IPS DF 19.7 (cell line): Measurements from ENCODE around the gene EXPH5.
"Not testable (repeated sequence)": the region's sequence is repeated elsewhere in the genome, so short reads cannot be mapped to it uniquely, and the experiment has no call there.

ENCODE experiments used
- DNase-seq: peaks from one replicate; pipeline ENCODE4 v3.0.0-alpha.2; 2013; ENCODE audit warnings: low read depth, low spot score

The EXPH5 gene

DNA sequence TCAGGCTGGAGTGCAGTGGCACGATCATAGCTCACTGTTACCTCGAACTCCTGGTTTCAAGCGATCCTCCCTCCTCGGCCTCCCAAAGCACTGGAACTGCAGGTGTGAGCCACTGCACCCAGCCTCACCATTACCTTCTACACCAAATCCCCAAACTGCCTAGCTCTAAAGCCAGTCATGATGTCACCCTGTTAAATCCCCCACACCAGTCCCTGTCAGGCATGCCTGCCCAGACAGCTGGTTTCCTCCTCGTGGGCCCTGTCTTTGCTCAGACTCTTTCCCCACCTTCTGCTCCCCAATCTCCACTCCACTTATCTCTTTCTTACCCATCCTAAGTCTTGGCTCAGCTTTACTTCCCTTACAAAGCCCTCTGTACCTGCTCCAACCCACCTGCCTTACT, 12.5 kb upstream of the EXPH5 start:
- no peak for DNase-seq

DNA sequence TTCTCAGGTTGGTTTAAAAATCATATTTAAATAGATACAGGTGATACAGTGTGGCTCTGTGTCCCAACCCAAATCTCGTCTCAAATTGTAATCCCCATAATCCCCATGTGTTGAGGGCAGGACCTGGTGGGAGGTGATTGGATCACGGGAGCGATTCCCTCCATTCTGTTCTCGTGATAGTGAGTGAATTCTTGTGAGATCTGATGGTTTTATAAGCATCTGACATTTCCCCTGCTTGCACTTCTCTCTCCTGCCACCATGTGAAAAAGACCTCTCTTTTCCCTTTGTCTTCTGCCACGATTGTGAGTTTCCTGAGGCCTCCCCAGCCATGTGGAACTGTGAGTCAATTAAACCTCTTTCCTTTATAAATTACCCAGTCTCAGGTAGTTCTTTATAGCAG, 9.2 kb upstream of the EXPH5 start:
- not testable (repeated sequence) for DNase-seq

DNA sequence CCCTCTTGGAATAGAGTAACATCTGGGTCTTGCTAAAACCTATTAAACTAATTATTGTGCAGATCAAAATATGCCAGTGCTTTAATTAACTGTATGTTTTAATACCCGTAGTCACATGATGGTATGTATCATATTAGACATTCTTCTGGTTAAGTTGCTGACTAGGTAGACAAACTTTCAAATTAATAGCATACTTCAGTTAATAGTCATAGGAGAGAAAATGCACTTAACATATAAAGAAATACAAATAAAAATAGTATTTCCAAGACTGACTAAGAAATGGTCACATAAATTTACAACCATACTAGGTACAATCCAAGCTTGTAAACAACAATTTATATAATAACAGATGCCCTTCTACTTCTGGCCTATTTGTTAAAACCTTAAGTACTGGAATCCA, 7.6 kb upstream of the EXPH5 start:
- no peak for DNase-seq

DNA sequence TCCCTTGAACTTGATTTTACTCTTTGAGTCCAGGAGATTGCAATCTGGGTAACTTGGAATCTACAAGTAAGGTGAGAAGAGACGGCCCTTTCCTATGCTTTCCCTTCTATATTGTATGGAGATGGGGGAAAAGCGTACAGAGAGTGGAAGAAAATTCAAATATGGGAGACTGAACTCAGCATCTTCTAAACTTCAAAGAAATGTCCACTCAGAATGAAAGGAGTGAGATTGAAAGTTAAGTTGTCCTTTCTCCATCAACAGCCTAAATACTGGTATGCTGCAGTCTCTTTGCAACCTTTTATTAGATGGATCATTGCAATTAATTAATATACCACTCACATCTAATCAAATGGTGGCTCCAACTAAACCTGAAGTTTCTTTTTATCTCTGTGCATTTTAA, 6.4 kb upstream of the EXPH5 start:
- DNase-seq = no peak

DNA sequence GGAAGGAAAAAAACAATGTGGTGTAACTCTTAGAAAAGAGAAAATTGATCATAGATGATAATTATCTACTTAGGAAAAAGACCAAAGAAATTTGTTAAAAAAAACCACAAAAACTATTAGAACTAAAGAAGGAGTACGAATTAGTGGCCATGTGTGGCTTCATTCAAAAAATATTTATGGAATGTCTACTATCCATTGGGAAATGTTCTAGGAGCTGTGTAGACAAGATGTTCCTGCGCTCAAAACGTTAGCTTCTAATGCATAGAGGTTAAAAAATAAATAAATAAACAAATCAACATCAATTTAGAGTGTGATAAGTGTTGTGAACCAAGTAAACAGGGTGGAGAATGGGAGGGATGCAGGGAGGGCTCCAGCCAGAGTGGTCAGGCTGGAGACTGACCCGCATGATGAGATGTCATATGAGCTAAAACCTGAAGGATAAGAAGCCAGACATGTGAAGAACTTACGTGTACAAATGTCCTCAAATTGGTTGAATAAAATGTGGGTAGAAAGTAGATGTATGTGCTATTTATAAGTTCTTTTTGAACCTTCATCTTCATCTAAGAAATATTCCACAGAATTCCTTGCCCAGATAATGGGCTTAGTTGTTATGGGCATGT, 4.3 kb upstream of the EXPH5 start:
- DNase-seq = no peak

DNA sequence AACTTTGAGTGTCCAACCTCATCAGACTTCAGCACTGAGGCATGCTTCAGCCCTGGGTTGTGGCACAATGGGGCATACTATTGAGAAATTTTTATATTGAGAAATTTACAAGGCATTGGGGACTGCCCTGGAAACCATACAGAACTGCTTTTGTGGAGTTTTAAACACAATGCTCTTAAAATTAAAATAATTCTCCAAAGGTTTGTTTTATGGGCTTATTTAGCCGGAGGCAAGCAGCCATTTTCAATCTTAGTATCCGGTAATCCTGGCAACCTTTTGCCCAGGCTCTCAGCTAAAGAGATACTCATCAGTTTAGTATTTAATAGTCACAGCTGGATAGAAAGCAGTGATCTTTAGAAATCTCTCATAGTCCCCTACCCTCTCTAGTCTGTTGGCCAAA, 3.1 kb upstream of the EXPH5 start:
- no peak for DNase-seq

DNA sequence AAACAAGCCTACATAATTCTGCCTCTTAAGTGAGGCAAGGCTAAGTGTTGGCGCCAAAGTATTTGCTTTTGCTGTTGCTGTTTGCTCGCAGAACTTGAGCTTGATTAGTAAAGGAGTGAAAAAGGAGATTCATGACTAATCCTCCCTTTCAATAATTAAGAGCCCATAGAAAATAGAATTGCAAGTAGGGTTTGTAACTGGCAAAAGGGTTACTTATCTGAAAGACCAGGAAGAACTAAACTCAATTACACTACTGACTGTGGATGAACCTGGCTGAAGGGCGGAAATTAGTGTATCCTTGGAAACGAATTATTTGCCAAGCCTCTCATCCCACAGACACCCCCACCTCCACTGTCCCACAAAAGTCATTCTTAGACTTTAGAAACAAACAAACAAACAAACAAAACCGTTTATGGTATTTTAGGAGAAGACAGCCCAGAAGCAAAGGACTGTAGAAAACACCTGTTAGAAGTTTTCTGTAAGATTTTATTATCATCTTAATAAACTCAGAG, 411 bp upstream of the EXPH5 start:
- no peak for DNase-seq

DNA sequence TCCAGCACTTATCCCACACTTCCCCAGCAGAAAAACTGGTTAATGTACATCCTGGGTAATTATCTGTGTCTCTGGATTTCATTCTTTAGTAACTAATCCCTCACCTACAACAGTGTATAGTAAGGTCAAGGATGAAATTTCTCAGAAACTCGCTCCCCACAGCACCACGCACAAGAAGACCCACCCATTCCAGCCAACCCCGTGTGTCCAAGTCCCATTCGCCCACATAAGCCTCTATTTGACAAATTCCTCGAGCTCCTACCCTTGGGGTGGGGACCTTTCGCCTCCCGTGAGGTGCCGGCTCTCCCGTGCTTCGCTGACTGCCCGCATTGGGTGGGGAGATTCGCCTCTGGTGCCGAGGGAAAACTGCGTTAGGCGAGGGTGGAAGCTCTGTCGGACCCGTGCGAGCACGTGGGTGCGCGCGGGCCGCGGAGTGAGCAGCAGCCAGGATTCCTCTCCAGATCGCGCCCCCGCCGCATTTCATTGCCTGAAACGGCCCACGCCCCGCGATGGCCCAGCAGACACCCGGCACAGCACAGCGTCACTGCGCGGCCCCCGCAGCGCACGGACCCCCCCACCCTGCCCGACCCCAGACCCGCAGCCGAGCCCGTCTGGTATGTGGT, 866 bp downstream of the EXPH5 start:
- no peak for DNase-seq

DNA sequence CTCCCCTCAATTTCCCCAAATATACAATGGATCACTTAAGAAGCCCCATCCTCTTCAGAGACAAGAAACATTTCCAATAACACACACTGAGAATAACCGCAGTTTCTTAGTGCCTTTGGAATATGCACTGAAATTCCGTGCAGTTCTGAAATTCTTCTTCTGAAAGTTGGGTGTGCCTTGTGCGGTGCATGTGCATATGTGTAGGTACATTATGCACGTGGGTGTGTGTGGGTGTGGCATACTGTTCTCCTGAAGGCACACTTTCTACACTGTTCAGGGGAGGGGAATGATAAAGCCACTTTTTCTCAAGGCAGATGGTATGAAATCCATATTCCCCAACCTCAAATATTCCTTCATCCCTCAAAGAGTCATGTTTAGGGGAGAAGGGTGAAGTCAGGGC, 1.7 kb downstream of the EXPH5 start:
- no peak for DNase-seq

DNA sequence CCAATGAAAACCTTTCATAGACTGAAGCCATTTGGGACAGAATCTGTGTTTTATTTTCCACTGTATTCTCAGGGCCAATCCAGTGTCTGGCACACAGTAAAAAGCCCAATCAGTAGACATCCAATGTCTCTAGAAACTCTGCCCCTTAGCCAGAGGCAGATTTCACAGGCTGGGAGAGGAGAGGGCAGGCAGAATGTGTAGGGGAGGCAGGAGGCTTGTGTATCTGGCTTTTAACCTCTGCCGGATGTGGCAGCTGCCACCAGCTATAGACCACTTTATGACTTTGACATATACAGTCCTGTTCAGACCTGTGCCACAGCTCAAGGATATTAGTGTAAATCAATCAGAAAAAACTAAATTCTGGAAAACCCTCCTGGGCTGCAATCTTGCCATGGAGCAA, 4.4 kb downstream of the EXPH5 start:
- DNase-seq = no peak

DNA sequence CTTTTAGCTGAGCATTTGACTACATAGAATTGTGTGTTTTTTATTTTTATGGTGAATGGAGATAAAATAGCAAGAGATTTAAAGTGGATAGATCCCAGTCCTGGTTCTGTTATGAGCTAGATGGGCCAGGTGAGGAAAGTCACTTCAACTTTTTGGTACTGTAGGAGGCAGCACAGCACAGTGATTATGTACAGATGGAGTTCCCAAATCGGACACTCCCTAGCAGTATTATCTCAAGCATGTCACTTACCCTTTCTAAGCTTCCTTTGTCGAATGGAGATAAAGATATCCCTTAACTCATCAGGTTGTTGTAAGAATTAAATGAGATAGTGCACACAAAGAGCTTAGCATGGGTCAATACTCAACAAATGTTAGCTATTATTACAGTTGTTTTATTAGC, 5.3 kb downstream of the EXPH5 start:
- no peak for DNase-seq

DNA sequence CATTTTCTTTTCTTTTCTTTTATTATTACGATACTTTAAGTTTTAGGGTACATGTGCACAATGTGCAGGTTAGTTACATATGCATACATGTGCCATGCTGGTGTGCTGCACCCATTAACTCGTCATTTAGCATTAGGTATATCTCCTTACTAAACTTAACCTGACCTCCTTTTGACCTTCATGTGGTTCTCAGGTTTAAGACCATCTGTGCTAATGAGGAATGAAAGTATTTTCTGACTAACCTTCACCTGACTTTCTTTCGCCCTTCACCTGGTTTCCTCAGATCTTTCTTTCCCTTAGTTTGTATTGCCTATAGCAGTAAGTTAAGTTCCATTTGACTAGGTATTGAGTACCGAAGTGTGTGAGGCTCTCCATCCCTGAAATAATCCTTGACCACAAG, 6.5 kb downstream of the EXPH5 start:
- no peak for DNase-seq

DNA sequence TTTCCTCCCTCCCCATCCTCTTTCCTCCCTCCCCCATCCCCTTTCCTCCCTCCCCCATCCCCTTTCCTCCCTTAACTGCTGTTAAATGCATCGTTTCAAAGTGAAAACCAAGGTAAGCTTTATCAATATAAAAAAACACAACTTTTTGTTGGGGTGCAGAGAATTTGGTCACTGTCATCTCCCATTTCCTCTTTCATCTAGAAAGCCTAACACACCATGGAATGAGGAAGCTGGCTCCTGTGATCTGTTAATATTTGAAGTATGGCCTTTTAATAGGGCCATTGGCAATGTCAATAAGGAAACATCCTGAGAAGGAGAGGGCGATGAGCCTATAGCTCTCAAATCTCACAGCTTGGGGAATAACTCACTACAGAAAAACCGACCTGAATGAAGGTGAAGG, 7.0 kb downstream of the EXPH5 start:
- DNase-seq = no peak

DNA sequence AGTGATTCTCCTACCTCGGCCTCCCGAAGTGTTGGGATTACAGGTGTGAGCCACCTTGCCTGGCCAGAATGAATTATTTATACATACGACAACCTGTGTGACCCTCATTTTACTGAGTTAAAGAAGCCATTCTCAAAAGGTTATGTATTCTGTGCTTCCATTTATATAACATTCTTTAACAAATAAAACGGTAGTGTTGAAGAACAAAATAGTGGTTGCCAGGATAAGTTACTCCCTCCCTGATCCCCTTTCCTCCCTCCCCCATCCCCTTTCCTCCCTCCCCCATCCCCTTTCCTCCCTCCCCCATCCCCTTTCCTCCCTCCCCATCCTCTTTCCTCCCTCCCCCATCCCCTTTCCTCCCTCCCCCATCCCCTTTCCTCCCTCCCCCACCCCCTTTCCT, 7.4 kb downstream of the EXPH5 start:
- not testable (repeated sequence) for DNase-seq

DNA sequence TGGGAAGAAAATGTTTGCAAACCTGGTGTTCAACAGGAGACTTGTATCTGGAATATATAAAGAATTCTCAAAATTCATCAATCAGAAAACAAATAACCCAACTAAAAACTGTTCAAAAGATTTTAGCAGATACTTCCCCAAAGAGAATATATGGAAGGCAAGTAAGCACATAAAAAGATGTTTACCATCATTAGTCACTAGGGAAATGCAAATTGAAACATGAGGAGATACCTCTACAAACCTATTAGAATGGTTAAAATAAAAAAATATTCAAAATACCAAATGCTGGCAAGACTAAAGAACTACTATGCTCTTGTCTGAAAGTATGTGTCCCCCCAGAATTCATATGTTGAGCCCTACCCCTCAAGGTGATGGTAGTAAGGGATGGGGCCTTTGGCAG, 8.6 kb downstream of the EXPH5 start:
- DNase-seq = no peak

DNA sequence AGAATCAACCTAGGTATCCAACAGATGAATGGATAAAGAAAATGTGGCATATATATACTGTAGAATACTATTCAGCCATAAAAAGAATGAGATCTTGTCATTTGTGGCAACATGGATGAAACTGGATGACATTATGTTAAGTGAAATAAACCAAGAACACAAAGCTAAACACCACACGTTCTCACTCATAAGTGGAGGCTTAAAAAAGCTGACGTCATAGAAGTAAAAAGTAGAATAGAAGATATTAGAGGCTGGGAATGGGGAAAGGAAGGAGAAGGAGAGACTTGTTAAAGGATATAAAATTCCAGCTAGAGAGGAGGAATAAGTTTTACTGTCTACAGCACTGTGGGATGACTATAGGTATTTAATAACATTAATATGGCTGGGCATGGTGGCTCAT, 12.9 kb downstream of the EXPH5 start:
- no peak for DNase-seq

DNA sequence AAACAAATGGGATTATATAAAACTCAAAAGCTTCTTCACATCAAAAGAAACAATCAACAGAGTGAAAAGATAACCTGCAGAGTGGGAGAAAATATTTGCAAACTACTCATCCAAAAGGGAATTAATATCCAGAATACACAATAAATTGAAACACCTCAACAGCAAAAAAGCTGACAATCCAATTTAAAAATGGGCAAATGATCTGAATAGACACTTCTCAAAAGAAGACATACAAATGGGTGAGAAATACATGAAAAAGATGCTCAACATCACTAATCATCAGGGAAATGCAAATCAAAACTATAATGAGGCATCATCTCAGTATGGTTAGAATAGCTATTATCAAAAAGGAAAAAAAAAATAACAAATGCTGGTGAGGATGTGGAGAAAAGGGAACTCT, 13.5 kb downstream of the EXPH5 start:
- no peak for DNase-seq

DNA sequence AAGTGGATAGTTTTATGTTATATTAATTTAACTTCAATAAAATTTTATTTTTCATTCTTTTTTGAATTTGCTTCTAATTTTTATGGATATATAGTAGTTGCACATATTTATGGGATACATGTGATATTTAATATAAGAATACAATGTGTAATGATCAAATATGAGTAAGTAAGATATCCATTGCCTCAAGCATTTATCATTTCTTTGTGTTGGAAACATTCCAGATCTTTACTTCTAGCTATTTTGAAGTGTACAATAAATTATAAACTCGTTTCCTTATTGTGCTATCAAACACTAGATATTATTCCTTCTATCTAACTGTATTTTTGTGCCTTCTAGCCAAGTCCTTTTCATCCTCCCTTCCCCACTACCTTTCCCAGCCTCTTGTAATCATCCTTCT, 17.0 kb downstream of the EXPH5 start:
- DNase-seq = no peak

DNA sequence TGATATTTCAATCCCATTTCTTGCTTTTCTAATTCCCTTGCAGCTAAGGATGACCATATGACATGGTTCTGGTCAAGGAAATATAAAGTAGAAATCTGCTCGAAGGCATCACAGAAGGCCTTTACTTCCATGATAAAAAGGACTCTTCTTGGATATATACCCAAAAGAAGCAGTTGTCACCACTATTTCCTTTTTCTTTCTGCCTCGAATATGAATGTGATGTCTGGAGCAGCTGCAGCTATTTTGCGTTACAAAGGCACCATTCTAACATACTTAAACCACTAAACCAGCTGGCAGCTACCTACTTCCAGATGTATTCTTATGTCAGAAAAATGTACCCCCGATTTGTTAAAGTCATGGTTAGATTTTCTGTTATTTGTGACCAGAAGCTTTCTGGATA, 18.9 kb downstream of the EXPH5 start:
- no peak for DNase-seq

DNA sequence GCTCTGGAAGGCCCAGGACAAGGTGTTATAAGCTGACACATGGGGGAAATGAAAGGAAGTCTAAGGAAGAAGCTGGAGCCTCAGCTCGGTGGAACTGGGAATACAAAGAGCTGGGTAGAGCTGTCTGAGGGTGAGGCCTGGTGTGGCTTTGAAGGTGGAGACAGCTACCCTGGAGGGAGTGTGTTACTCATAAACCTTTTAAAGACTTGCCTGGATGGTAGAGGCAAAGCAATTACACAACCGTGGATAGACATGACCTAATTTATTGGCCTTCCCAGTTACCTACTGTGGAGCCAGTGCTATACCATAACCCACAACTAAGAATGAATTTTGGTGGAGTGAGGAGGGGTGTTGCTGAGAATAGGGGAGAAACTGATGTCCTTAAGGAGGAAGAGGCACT, 22.6 kb downstream of the EXPH5 start:
- no peak for DNase-seq

DNA sequence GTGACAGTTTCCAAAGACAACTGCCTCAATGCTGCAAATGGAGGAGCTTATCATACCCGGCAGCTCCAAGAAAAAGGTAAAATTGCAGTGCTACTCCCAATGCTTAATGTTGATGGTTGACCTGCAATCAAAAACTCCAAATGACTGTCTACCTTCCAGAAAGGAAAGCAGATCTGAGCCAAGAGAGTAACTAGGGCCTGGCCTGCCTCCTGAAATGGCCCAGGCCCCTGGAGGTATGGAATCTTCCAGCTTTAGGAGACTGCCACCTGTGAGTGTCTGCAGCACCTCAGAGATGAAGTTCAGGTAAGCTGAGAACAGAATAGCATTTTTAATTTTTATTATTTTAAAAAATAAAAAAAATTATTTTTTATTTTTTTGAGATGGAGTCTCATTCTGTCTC, 23.7 kb downstream of the EXPH5 start:
- no peak for DNase-seq

DNA sequence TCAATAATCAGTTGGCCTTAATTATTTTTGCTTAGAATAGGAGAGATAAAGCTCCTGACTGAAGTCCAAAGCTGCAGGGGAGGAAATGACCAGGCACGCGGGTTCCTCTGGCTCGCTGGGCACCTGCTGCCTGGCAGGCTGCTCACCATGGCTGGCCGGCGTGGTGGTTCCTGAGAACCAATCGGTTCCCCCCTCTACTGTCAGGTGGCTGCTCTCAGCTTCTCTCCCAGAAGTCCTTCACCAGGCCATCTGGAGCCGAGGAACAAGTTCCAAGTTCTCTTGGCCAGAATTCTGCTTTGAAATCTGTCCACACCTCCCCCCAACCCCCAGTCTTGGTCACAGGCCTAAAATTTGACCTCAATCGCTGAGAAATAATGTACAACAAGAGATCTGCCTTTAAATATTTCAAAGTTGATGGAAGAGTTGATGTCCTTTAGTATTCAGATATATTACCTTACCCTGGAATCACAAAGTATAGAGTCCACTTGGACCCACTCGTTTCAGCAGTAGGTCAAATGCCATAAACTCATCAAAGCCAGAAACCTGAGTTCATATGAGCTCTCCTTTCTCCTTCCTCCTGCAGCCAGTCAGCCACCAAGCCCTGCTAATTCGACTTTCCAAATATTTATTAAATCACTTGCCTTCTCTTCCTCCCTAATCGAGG, 25.2 kb downstream of the EXPH5 start:
- DNase-seq = no peak

DNA sequence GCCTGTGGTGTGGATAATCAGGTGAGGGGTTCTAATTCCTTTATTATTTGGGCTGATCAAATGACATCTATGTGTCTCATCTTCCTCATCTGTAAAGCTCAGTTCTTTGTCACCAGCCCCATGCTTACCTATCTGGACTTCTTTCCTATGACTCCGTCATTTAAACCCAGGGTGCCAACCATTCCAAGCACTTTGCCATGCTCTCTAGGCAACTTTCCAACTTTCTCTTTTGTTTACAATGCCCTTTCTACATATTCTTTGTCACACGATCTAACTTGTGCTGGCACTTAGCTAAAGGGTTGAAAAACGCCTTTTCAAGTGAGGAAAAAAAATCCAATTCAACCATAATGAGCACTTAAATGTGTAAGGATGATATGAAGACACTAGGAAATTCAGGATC, 27.9 kb downstream of the EXPH5 start:
- no peak for DNase-seq
